Measurements from ENCODE around the gene SYNPO2L.
"Not testable (repeated sequence)": the region's sequence is repeated elsewhere in the genome, so short reads cannot be mapped to it uniquely, and the experiment has no call there.

The SYNPO2L gene

DNA sequence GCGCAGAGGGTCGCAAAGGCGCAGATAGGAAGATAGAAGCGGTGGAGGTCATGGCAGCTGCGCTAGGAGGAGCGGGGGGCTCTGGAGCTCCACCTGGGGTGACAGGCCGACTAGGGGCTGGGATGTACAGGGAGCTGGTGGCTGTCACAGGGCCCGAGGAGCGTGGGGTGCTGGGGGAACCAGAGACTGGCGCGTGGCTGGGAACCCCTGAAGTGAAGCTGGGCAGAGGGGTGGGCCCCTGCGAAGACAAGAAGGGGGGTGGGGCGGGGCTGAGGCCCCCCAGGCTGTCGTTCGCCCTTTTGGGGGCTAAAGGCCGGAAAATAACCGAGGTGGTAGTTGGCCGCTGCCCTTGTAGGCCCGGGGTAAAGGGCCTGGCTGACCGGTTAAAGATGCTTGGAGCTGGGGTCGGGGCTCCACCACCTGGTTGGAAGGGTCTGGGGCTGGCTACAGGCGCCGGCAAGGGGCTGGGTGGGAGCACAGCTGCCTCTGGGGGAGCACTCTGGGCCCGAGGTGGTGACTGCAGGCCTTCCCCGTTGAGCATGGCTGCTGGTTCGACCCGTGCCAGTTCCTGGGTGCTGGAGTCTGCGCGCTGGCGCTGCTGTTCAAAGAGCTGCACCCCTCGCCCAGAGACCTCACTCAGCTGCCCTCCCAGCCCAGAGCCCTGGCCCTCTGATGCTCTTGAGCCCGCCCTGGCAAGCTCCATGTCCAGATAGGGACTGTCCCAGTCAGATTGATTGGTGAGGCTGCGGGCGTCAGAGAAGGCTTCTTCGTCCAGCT, 7.8 kb downstream of the SYNPO2L start:
- no peak for DNase-seq

DNA sequence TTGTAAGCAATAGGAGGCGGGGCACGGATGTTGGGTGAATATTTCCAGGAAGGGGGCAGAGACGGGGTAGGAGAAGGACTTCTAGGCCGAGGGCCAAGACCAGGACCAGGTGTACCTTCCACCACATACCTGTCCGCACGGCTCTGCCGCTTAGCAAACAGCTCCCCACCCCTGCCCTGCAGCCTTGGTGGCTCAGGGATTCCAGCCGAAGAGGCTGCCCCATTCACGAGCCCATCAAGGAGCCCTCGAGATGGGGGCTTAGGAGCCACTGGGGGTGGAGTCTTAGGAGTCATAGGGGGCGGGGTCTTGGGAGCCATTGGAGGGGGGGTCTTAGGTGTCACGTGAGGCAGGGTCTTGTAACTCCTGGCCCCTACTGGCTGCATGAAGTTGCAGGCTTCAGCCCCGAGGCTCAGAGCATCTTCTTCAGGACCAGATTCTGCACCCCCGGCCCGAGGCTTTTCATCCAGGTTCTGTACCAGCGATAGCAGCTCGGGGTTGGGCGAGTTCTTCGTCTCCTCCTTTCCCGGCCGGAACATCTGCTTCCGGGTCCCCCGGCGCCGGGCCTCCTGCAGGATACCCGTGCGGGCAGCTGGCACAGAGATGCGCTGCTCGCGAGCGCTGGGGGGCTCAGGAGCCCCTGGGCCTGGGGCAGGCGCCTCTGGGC, 8.5 kb downstream of the SYNPO2L start:
- DNase-seq: peak; percentile 40

GRCh38 chr10:73646598-73647041, 9.2 kb downstream of the SYNPO2L start:
- no peak for DNase-seq

DNA sequence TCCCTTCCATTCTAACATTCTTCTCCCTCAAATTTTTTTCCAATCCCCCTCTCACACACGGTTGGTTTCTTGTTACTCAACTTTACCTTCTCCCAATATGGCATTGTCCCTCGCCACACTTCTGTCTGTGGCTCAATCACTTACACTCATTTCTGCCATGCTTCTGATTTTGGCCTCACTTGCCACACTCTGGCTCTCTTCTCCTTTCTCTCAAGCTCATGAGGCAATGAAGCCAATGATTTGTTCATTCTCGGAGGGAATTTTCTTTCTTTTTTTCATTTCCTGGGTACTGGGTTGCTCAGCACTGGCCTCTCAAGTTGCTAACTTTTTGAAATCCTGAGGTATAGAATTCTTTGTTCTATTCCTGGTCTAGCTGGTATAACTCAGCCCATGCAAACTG, 10.6 kb downstream of the SYNPO2L start:
- DNase-seq: no peak

DNA sequence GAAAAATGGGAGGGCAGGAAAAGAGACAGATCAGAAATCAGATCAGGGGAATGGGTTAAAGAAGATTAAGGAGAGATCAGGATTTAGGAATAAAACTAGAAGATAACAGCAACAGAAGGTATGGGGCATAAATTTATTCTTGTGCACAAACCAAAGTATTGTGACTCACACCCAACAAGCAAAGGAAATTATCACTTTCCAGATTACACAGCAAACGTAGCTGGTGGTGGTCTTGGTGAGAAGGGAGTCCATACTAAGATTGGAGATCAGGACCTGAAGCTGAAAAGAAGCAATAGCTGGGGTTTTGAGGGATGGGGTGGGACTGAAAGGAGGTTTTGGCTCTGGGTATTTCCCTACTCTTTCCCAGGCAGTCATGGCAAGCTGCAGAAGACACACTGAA, 11.1 kb downstream of the SYNPO2L start:
- no peak for DNase-seq

DNA sequence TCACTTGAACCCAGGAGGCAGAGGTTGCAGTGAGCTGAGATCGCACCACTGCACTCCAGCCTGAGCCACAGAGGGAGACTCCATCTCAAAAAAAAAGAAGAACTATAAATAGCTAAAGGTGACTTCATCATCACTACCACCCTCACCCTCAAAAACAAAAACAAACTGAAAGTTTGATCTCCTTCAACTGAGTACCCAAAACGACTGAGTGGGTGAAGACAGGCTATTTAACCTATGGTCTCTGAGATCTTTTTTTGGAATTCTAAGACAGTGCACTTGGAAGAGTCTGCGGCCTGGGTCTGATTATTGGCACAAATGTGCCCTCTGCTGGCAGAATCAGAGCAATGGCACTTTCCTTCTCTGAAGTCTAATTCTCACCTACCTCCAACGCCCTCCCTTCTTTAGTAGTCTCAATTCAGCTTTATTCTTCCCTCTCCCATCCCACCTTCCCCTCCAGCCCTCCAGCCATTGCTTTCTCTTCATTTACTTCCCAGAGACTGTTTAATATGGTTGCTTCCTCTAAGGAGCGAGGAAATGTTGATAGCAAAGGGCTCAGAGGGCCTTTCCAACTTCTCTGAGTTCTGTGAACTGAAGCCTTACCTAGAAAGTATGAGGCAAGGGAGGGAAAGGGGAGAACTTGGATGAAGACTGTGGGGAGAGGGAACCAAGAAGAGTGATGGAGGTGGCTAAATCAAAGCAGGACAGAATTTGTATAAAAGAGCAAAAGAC, 11.7 kb downstream of the SYNPO2L start:
- DNase-seq: peak; percentile 54

GRCh38 chr10:73643362-73643761, 12.5 kb downstream of the SYNPO2L start:
- no peak for DNase-seq

DNA sequence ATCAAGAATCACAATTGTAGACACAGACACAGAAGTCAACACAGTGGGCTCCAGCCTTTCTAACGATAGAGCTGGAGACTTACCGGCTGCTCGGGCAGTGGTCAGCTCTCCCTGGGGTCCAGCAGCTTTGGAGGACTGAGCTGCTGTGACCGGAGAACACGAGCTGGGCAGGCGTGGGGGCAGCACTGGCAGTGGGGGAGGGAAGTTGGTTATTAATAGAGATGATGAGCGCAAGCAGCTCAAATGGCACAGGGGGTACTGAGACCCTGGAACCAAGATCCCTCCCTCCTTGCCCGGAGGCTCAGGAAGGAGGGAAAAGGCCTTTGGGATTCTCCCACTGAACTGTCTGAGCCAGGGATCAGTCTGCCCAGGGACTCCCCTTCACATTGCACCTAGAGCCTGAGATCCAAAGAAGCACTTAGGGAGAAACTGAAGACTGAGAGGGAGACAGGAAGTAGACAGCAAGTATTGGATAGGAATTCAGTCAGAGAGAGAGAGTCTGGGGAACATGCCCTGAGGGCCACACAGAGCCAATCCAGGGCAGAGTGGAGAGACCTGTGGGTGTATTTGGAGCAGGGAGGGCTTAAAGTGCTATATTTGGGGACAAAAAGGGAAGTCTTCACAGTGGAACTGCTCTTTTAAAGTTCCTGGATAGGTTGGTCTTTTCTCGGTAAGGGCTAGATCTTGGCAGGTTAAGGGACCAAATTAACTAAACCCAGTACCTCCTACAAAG, 14.3 kb downstream of the SYNPO2L start, which contains the start of gene MYOZ1:
Gene MYOZ1 (minus strand): TSS at position 147 of the 733 bp plus-strand sequence. CDS start 1,457 bp downstream, outside the sequence.
- DNase-seq: no peak

DNA sequence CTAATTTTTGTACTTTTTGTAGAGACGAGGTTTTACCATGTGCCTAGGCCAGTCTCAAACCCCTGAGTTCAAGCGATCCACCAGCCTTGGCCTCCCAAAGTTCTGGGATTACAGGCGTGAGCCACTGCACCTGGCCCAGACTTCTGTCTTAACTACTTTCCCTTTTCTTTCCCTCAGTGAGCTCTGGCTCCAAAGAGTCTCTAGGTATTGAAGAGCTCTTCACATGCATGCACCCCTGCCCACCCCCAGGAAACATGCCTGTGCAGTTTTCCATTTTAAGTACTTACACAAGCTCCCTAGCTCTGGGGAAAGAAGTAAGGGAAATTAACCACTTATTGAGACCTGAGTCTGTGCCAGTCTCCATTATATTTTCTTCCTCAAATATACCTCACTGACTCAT, 16.5 kb downstream of the SYNPO2L start:
- DNase-seq: no peak

DNA sequence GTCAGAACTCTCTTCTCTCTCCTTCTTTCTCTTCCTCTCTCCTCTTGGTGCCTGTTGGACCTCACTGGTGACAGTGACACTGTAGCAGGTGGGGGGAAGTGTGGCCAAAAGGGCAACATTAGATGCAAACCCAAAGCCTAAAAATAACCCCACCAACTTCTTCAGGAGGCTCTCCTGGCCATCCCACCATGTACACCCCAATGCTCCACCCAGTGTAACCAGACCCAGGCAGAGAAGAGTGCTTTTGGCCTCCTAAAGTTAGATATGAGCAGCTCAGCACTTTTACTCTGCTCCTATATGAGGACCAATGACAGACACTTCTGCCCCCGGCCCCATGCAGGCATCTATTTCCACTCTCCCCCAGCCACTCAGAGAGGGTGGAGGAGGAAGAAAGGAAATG, 20.0 kb downstream of the SYNPO2L start:
- DNase-seq: no peak

- DNase-seq: no peak
These were observed 21.4 kb downstream of the SYNPO2L start for GRCh38 chr10:73634421-73634820.

- no peak for DNase-seq
These were observed 26.7 kb downstream of the SYNPO2L start for GRCh38 chr10:73629165-73629564.

GRCh38 chr10:73628405-73628804, 27.4 kb downstream of the SYNPO2L start:
- no peak for DNase-seq

DNA sequence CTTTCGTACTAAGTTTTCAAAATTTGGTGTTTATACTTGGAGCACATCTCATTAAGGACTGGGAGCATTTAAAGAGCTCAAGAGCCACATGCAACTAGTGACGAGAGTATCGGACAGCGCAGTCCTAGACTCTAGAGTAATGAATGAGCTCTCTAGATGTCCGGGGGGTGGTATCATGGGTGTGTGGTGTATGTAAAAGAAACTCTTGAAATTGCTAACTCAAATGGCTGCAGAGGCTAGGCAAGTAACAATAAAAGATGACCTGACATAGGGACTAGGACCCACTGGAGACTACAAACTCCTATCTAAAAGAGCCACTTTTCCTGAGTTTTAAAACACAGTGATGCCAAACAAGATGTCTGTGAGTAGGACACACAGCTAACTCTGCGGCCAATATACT, 28.5 kb downstream of the SYNPO2L start:
- DNase-seq: no peak

GRCh38 chr10:73625884-73626752, 29.7 kb downstream of the SYNPO2L start:
- DNase-seq: peak; percentile 94

DNA sequence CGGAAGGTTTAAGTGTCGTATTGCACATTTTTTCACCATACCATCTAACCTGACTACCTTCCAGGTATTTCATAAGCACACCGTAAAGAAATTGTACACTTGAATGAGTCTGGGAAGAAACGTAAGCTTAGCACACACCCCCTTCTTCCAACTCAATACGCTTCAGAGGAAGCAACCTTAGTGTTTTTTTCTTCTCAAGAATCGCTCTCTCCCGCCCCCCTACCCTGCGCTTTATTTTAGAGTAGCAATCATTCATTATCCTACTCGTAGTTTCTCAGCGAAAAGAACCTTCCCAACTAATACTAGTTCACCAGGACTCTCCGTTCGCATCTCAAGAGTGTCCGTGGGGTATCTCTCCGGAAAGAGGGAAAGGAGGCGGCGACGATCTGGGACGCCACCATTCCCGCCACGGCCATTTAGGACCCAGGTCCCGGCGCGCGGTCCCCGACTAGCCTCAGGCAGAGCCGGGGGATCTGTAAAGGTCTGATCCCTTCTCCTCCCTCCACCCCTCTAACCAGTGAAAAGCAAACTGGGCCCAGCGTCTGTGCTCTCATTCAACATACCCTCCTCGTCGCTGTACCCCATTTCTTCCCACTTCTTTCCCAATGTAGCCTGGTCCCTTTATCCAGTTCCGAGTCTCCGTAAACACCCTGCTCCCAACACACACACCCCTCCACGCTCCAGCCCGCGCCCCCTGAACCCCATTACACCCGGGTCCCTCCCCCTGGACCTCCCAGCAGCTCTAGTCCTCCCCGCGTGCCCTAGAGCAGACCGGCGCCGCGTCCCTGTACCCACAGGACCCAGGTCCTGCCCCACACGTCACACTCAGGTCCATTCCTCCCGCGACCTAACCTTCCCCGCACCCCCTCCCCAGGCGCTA, 30.6 kb downstream of the SYNPO2L start:
- DNase-seq: peak; percentile 18

DNA sequence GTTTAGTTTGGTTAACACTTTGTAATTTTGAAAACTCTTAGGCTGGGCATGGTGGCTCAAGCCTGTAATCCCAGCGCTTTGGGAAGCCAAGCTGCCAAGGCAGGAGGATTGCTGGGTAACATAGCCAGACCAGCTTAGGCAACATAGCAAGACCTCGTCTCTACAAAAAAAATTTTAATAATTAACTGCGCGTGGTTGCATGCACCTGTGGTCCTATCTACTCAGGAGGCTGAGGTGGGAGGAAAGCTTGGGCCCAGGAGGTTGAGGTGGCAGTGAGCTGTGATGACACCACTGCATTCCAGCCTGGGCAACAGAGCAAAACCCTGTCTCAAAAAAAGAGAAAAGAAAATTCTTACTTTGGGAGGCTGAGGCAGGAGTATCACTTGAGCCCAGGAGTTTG, 32.8 kb downstream of the SYNPO2L start:
- no peak for DNase-seq

- not testable (repeated sequence) for DNase-seq
These were observed 34.9 kb downstream of the SYNPO2L start for GRCh38 chr10:73620974-73621373.

DNA sequence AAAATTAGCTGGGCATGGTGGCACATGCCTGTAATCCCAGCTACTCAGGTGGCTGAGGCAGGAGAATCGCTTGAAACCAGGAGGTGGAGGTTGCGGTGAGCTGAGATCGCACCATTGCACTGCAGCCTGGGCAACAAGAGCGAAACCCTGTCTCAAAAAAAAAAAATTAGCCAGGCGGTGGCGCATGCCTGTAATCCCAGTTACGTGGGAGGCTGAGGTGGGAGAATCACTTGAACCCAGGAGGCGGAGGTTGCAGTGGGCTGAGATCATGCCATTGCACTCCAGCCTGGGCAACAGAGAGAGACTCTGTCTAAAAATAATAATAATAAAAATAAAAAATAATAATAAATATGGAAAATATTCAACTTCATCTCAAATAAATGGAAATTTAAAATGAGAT, 38.7 kb downstream of the SYNPO2L start:
- not testable (repeated sequence) for DNase-seq

DNA sequence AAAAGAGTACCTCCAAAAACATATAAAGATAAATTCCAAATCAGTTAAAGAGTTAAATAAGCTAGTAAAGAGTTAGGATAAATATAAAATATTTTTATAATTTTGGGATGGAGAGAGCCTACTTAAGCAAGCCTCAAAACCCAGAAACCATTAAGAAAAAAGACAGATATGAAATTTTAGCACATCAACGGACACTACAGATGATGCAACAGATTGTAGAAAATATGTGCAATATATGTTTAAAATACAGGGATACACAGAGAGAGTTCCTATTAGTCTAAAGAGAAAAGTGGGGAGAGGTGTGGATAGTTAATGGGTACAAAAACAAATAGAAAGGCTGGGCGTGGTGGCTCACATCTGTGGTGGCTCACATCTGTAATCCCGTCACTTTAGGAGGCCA, 41.1 kb downstream of the SYNPO2L start:
- DNase-seq: no peak

GRCh38 chr10:73609116-73609515, 46.7 kb downstream of the SYNPO2L start:
- no peak for DNase-seq
